SK-N-SH (cell line): Measurements from ENCODE around the gene ASB4. TPM values are rescaled to one million over a fixed set of nuclear protein-coding genes. Genes with fewer than 3 reads are reported as not detected.

Experiments
- CTCF ChIA-PET: fragments of 300-600, 350-600 bp; formaldehyde crosslinking; extraction: SDS; loops from one replicate; lab custom pipeline; 2021; lab: Yijun Ruan, JAX
- POLR2A ChIA-PET: fragments of 350-600 bp; sonication (Branson Sonifier 250); formaldehyde crosslinking; extraction: SDS; loops from one replicate; lab custom pipeline; 2020; ENCODE audit warnings: antibody characterized with exemption, inconsistent platforms; lab: Yijun Ruan, JAX
- DNase-seq: peaks from one replicate; pipeline ENCODE4 v3.0.0; 2012
- H2AFZ ChIP-seq: fragments of 200-600 bp; sonication (generic); 2 replicates; pipeline ENCODE4 v1.8.1; 2016; ENCODE audit warnings: antibody characterized with exemption, mild to moderate bottlenecking, low read depth
- H3F3A ChIP-seq: fragments of 200-600 bp; sonication (generic); replicated peaks from 2 replicates; pipeline ENCODE3; 2016; ENCODE audit warnings: antibody characterized with exemption, mild to moderate bottlenecking; ENCODE audit not compliant: insufficient read depth
- H3K27ac ChIP-seq, 2 experiments: fragments of 200-500 bp in 1 of 2; fragments of 200-600 bp in 1 of 2; sonication (Bioruptor generic) in 1 of 2; sonication (generic), shearing (Covaris generic) in 1 of 2; 2 replicates each; pipeline versions ENCODE4 v1.5.1 to v1.6.1; 2014 to 2016; ENCODE audit warnings: low read depth in 2 of 2, inconsistent platforms in 1 of 2, low read length in 1 of 2, mild to moderate bottlenecking in 1 of 2, mixed read lengths in 1 of 2
- H3K27me3 ChIP-seq: fragments of 200-600 bp; sonication (generic), shearing (Covaris generic); 2 replicates; pipeline ENCODE4 v1.6.1; 2016; ENCODE audit warnings: mixed run types; ENCODE audit not compliant: insufficient read depth
- H3K36me3 ChIP-seq, 2 experiments: fragments of 200-500 bp in 1 of 2; fragments of 200-600 bp in 1 of 2; sonication (Bioruptor generic) in 1 of 2; sonication (generic) in 1 of 2; replicated peaks in 1 of 2; 2 replicates each; pipeline versions ENCODE3 to v1.5.1; 2014 to 2016; ENCODE audit warnings: low read length in 1 of 2, mild to moderate bottlenecking in 1 of 2; ENCODE audit not compliant: insufficient read depth in 2 of 2, control insufficient read depth in 1 of 2
- H3K4me1 ChIP-seq, 2 experiments: fragments of 200-500 bp in 1 of 2; fragments of 200-600 bp in 1 of 2; sonication (Bioruptor generic) in 1 of 2; sonication (generic), shearing (Covaris generic) in 1 of 2; 2 replicates each; pipeline versions ENCODE4 v1.5.1 to v1.6.1; 2014 to 2016; ENCODE audit warnings: low read depth in 1 of 2, low read length in 1 of 2, mixed run types in 1 of 2; ENCODE audit not compliant: insufficient read depth in 2 of 2, control insufficient read depth in 1 of 2
- H3K4me2 ChIP-seq: fragments of 200-600 bp; sonication (generic), shearing (Covaris generic); 2 replicates; pipeline ENCODE4 v1.6.1; 2017; ENCODE audit warnings: mixed run types
- H3K4me3 ChIP-seq, 2 experiments: fragments of 200-500 bp in 1 of 2; fragments of 200-600 bp in 1 of 2; sonication (Bioruptor generic) in 1 of 2; sonication (generic), shearing (Covaris generic) in 1 of 2; 2 replicates each; pipeline versions ENCODE4 v1.5.1 to v1.8.1; 2014 to 2016; ENCODE audit warnings: low read depth in 2 of 2, inconsistent platforms in 1 of 2, low read length in 1 of 2, mild to moderate bottlenecking in 1 of 2, mixed read lengths in 1 of 2, moderate library complexity in 1 of 2
- H3K79me2 ChIP-seq: fragments of 200-600 bp; sonication (generic); 2 replicates; pipeline ENCODE4 v1.8.1; 2017; ENCODE audit warnings: mild to moderate bottlenecking; ENCODE audit not compliant: insufficient read depth
- H3K9ac ChIP-seq: fragments of 200-600 bp; sonication (generic); 2 replicates; pipeline ENCODE4 v1.6.1; 2017; ENCODE audit warnings: mixed run types
- H3K9me2 ChIP-seq: fragments of 200-600 bp; sonication (generic); 2 replicates; pipeline ENCODE4 v1.6.1; 2017; ENCODE audit warnings: mixed run types
- H3K9me3 ChIP-seq: fragments of 200-600 bp; sonication (generic); 2 replicates; pipeline ENCODE4 v1.6.1; 2017; ENCODE audit warnings: mixed run types, mild to moderate bottlenecking, moderate library complexity
- H4K20me1 ChIP-seq: fragments of 200-600 bp; sonication (generic); 2 replicates; pipeline ENCODE4 v1.6.1; 2017; ENCODE audit warnings: mild to moderate bottlenecking, mixed run types; ENCODE audit not compliant: insufficient read depth
- CHD2 ChIP-seq: fragments of 150-350 bp; IDR thresholded peaks from 2 replicates; pipeline ENCODE4 v1.6.1; 2018; ENCODE audit warnings: low read length; ENCODE audit not compliant: partially characterized antibody
- ELF1 ChIP-seq: IDR thresholded peaks from 2 replicates; pipeline ENCODE4 v1.4.0; 2012
- EP300 ChIP-seq, 2 experiments: IDR thresholded peaks; 2 replicates each; pipeline versions ENCODE4 v1.4.0 to v1.6.1; 2012; ENCODE audit warnings: borderline replicate concordance in 1 of 2, low read depth in 1 of 2, low read length in 1 of 2
- FOXM1 ChIP-seq: IDR thresholded peaks from 2 replicates; pipeline ENCODE4 v1.4.0; 2012; ENCODE audit warnings: low read depth, mild to moderate bottlenecking
- GATA2 ChIP-seq: sonication (generic); formaldehyde crosslinking; IDR thresholded peaks from 2 replicates; pipeline ENCODE4 v1.5.0; 2020; ENCODE audit warnings: mild to moderate bottlenecking, missing genetic modification reagents
- MEF2A ChIP-seq: IDR thresholded peaks from 2 replicates; pipeline ENCODE4 v1.4.0; 2012; ENCODE audit warnings: low read depth, borderline replicate concordance
- NFIC ChIP-seq: IDR thresholded peaks from 2 replicates; pipeline ENCODE4 v1.4.0; 2012; ENCODE audit warnings: borderline replicate concordance
- NRF1 ChIP-seq: IDR thresholded peaks from 2 replicates; pipeline ENCODE4 v1.6.1; 2012; ENCODE audit warnings: low read depth, mild to moderate bottlenecking, low read length
- RCOR1 ChIP-seq: fragments of 150-350 bp; IDR thresholded peaks from 2 replicates; pipeline ENCODE4 v1.6.1; 2017; ENCODE audit warnings: antibody characterized with exemption, low read length
- RFX5 ChIP-seq: IDR thresholded peaks from 2 replicates; pipeline ENCODE4 v1.6.1; 2012; ENCODE audit warnings: mild to moderate bottlenecking, improper control_type of control experiment, low read length
- RXRA ChIP-seq: IDR thresholded peaks from 2 replicates; pipeline ENCODE4 v1.4.0; 2012; ENCODE audit warnings: low read depth, mild to moderate bottlenecking, borderline replicate concordance
- TEAD4 ChIP-seq: IDR thresholded peaks from 2 replicates; pipeline ENCODE4 v1.4.0; 2012; ENCODE audit warnings: mild to moderate bottlenecking, borderline replicate concordance; ENCODE audit not compliant: insufficient read depth
- YY1 ChIP-seq: IDR thresholded peaks from 2 replicates; pipeline ENCODE4 v1.4.0; 2012; ENCODE audit warnings: low read depth, mild to moderate bottlenecking
- WGBS: methylation state at CpG from one replicate; pipeline ENCODE4 v1.1.6; 2017; ENCODE audit warnings: low lambda C conversion rate; 5-methylcytosine and 5-hydroxymethylcytosine counted together
- polyA plus RNA-seq, 3 experiments: library from polyadenylated mRNA; depleted of rRNA; stranded (reverse); fragments of >200 nt; gene quantifications; 2 replicates each; pipeline ENCODE4 v1.2.3, GENCODE V29; 2012
- TF ChIP-seq, protein P1 (sequence below): IDR thresholded peaks from 2 replicates; pipeline ENCODE4; 2012
- TF ChIP-seq, protein P2 (sequence below): IDR thresholded peaks from 2 replicates; pipeline ENCODE4 v1.4.0; 2012; ENCODE audit warnings: low read depth, borderline replicate concordance
- TF ChIP-seq, protein P3 (sequence below): IDR thresholded peaks from 2 replicates; pipeline ENCODE4 v1.4.0; 2012; ENCODE audit warnings: low read depth, borderline replicate concordance
- TF ChIP-seq, protein P4 (sequence below): fragments of 150-350 bp; IDR thresholded peaks from 2 replicates; pipeline ENCODE4 v1.6.1; 2016; ENCODE audit warnings: mild to moderate bottlenecking, low read depth, low read length

Gene ASB4
- polyA plus RNA-seq, 1 of the 3 experiments (the other 2 are of a cell fraction) = not detected

DNA sequence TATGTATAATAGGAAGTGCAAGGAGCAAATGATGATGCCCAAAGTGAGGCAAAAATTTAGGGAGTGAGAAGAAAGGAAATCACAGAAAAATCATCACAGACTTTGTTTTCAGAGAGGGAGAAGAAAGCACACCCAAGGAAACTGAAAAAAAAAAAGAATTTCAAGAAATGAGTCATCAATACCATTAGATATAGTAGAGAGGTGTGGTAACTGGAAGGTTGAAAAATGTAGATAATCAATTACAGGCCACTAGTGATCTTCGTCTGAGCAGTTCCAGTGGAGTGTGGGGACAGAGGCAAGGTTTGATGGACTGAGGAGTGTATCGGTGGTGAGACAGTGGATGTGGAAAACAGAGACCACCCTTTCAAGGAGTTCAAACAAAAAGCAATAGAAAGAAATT, 31.7 kb downstream of the ASB4 start:
- Histone ChIP-seq H3K79me2 (no peaks in the 10 kb centered on the region), H2AFZ (no peak overlapping the region), H3K4me2 (no peak overlapping the region), H3K4me3 (no peak overlapping the region), H3K9ac (no peak overlapping the region), H3K27ac (no peak overlapping the region), H3K9me3 (no peaks in the 10 kb centered on the region), H3K9me2 (no peaks in the 10 kb centered on the region), H3K27me3 (peaks cover 37% of the 10 kb centered on the region), H3K4me1 (no peaks in the 10 kb centered on the region), H3F3A (no peaks in the 10 kb centered on the region), H4K20me1 (no peaks in the 10 kb centered on the region), H3K36me3 (no peaks in the 10 kb centered on the region)
- CTCF ChIA-PET = interaction anchor here (1.1 to 8.2 kb wide), 6 partner anchors 10 to 175 kb away, joined by 3 to 97 read pairs (median 13); no protein-coding TSS in a partner anchor
- POLR2A ChIA-PET = no interaction called here
- WGBS = 6% methylated on average over 2 of the region's 2 CpGs
- TF ChIP-seq, protein P1, sequence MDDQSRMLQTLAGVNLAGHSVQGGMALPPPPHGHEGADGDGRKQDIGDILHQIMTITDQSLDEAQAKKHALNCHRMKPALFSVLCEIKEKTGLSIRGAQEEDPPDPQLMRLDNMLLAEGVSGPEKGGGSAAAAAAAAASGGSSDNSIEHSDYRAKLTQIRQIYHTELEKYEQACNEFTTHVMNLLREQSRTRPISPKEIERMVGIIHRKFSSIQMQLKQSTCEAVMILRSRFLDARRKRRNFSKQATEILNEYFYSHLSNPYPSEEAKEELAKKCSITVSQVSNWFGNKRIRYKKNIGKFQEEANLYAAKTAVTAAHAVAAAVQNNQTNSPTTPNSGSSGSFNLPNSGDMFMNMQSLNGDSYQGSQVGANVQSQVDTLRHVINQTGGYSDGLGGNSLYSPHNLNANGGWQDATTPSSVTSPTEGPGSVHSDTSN = no peak
- TF ChIP-seq NFIC = no peak
- no peak for TF ChIP-seq RCOR1
- no peak for TF ChIP-seq RFX5
- no peak for TF ChIP-seq YY1
- TF ChIP-seq NRF1 = no peak
- TF ChIP-seq TEAD4 = no peak
- TF ChIP-seq, protein P2, sequence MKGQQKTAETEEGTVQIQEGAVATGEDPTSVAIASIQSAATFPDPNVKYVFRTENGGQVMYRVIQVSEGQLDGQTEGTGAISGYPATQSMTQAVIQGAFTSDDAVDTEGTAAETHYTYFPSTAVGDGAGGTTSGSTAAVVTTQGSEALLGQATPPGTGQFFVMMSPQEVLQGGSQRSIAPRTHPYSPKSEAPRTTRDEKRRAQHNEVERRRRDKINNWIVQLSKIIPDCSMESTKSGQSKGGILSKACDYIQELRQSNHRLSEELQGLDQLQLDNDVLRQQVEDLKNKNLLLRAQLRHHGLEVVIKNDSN = no peak
- TF ChIP-seq GATA2 (CRISPR knock-in tag) = no peak
- TF ChIP-seq, protein P3, sequence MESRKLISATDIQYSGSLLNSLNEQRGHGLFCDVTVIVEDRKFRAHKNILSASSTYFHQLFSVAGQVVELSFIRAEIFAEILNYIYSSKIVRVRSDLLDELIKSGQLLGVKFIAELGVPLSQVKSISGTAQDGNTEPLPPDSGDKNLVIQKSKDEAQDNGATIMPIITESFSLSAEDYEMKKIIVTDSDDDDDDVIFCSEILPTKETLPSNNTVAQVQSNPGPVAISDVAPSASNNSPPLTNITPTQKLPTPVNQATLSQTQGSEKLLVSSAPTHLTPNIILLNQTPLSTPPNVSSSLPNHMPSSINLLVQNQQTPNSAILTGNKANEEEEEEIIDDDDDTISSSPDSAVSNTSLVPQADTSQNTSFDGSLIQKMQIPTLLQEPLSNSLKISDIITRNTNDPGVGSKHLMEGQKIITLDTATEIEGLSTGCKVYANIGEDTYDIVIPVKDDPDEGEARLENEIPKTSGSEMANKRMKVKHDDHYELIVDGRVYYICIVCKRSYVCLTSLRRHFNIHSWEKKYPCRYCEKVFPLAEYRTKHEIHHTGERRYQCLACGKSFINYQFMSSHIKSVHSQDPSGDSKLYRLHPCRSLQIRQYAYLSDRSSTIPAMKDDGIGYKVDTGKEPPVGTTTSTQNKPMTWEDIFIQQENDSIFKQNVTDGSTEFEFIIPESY = no peak
- no peak for TF ChIP-seq FOXM1
- TF ChIP-seq CHD2 = no peak
- no peak for TF ChIP-seq RXRA
- no peak for TF ChIP-seq ELF1
- DNase-seq = no peak

DNA sequence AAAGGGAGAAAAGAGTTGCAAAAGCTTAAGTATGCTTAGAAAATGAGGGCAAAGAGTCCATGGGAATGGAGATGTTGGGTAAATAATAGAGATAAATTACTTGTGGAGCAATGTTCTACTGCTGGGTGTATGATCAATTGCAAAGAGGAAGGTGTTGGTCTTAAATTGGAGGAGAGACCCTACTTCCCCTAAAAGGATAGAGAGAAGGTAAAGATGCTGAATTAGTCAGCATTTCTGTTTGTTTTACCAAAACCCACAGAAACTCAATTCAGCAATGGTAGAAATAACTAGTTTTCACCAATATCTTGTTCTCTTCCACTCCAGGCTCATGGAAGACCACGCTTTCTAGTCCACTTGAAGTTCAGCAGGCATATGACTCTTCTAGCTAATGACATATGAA, 32.1 kb downstream of the ASB4 start:
- WGBS = 29% methylated on average over 1 of the region's 1 CpG
- no peak overlapping the region for H3K4me3 ChIP-seq
- DNase-seq = no peak
- CTCF ChIA-PET = interaction anchor here (1.6 to 8.2 kb wide), 5 partner anchors 10 to 174 kb away, joined by 4 to 97 read pairs (median 20); no protein-coding TSS in a partner anchor
- H3K4me2 ChIP-seq = no peak overlapping the region
- H3K9me3 ChIP-seq = no peaks in the 10 kb centered on the region
- H3K9me2 ChIP-seq = no peaks in the 10 kb centered on the region
- TF ChIP-seq MEF2A = no peak
- TF ChIP-seq EP300 (IDR thresholded peaks at IDR 0.05; ENCODE audit: borderline replicate concordance in 1 of 2, low read depth in 1 of 2, low read length in 1 of 2) = no peak
- no peak for TF ChIP-seq ELF1
- TF ChIP-seq, protein P4, sequence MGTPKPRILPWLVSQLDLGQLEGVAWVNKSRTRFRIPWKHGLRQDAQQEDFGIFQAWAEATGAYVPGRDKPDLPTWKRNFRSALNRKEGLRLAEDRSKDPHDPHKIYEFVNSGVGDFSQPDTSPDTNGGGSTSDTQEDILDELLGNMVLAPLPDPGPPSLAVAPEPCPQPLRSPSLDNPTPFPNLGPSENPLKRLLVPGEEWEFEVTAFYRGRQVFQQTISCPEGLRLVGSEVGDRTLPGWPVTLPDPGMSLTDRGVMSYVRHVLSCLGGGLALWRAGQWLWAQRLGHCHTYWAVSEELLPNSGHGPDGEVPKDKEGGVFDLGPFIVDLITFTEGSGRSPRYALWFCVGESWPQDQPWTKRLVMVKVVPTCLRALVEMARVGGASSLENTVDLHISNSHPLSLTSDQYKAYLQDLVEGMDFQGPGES = no peak
- POLR2A ChIA-PET = no interaction called here
- H3K27me3 ChIP-seq = peaks cover 41% of the 10 kb centered on the region
- H4K20me1 ChIP-seq = no peaks in the 10 kb centered on the region
- no peak overlapping the region for H3K27ac ChIP-seq
- no peaks in the 10 kb centered on the region for H3K36me3 ChIP-seq
- H3K4me1 ChIP-seq = no peaks in the 10 kb centered on the region
- no peaks in the 10 kb centered on the region for H3K79me2 ChIP-seq
- no peak overlapping the region for H2AFZ ChIP-seq
- H3F3A ChIP-seq = no peaks in the 10 kb centered on the region
- H3K9ac ChIP-seq = no peak overlapping the region
